Mesothelial cell of epicardium (in vitro differentiated cells): ENCODE data around the gene APOD. TPM values are rescaled to one million over a fixed set of nuclear protein-coding genes. Genes with fewer than 3 reads are reported as not detected.

Source experiments
- DNase-seq, 2 experiments: peaks; one replicate each; pipeline ENCODE4 v3.0.0; 2021; ENCODE audit warnings: low spot score in 2 of 2; ENCODE audit not compliant: unreplicated experiment in 2 of 2
- H3K27ac Mint-ChIP-seq: 2 replicates; pipeline ENCODE4 v1.8.0; 2021; ENCODE audit warnings: mixed read lengths
- H3K27me3 Mint-ChIP-seq: 2 replicates; pipeline ENCODE4 v1.8.0; 2021; ENCODE audit warnings: low read depth, mixed read lengths
- H3K36me3 Mint-ChIP-seq: 2 replicates; pipeline ENCODE4 v1.8.0; 2021; ENCODE audit warnings: mixed read lengths
- H3K4me1 Mint-ChIP-seq: 2 replicates; pipeline ENCODE4 v1.8.0; 2021; ENCODE audit warnings: mixed read lengths
- H3K4me3 Mint-ChIP-seq: 2 replicates; pipeline ENCODE4 v1.8.0; 2021; ENCODE audit warnings: mild to moderate bottlenecking, moderate library complexity, mixed read lengths
- H3K9me3 Mint-ChIP-seq: 2 replicates; pipeline ENCODE4 v1.8.0; 2021; ENCODE audit warnings: mixed read lengths
- total RNA-seq: library from RNA; stranded (reverse); gene quantifications from 3 replicates; pipeline ENCODE4 v1.2.1, GENCODE V29; 2021
- TF ChIP-seq, protein P1 (sequence below): fragments of 200-600 bp; sonication (generic); IDR thresholded peaks from one replicate; pipeline ENCODE4 v1.5.0; 2021; ENCODE audit warnings: antibody characterized with exemption; ENCODE audit not compliant: unreplicated experiment

APOD gene
- total RNA-seq, 1 donor from 2014 or later: 0.63 TPM

DNA sequence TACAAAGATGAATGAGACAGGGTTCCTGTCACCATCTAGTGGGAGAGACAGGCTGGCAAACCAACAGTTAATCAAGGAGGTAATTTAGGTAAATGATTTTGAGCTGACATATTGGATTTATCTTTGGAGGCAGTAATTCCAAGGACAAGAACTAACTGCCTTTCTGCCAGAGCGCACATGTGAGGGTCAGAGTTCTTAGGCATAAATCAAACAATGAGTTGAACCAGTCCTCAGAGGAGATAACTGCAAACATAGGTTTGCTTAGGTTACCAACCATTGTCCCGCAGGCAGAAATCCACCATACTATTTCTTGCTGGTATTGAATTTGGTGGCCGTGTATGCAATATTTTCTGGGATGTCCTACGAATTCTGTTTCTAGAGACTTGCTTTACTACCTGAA lies 26.4 kb downstream of the APOD start:
- TF ChIP-seq, protein P1, sequence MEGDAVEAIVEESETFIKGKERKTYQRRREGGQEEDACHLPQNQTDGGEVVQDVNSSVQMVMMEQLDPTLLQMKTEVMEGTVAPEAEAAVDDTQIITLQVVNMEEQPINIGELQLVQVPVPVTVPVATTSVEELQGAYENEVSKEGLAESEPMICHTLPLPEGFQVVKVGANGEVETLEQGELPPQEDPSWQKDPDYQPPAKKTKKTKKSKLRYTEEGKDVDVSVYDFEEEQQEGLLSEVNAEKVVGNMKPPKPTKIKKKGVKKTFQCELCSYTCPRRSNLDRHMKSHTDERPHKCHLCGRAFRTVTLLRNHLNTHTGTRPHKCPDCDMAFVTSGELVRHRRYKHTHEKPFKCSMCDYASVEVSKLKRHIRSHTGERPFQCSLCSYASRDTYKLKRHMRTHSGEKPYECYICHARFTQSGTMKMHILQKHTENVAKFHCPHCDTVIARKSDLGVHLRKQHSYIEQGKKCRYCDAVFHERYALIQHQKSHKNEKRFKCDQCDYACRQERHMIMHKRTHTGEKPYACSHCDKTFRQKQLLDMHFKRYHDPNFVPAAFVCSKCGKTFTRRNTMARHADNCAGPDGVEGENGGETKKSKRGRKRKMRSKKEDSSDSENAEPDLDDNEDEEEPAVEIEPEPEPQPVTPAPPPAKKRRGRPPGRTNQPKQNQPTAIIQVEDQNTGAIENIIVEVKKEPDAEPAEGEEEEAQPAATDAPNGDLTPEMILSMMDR: no peak
- H3K36me3 Mint-ChIP-seq: no peaks in the 10 kb centered on the region
- no peak for DNase-seq
- H3K4me1 Mint-ChIP-seq: peaks cover 9% of the 10 kb centered on the region
- no peaks in the 10 kb centered on the region for H3K9me3 Mint-ChIP-seq
- peaks cover 15% of the 10 kb centered on the region for H3K27me3 Mint-ChIP-seq
- no peak overlapping the region for H3K27ac Mint-ChIP-seq
- H3K4me3 Mint-ChIP-seq: no peak overlapping the region

DNA sequence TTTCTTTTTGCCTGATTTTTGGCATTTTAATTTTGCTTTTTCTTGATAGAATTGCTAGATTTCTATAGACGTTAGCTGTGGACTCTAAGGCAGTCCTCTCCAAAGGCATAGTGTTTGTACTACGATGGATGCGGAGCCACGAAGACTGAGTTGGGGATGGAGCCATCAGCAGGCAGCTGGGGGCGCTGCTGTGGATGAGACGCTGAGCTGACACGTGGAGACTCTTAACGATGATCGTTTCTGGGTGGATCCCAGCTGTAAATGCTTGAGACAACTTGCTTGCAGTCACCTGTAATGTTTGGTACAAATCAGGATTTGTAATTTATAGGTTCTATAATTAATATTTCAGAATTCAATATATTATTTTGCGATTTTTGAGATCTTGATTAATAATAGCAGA lies 27.4 kb downstream of the APOD start:
- TF ChIP-seq, protein P1: no peak
- H3K36me3 Mint-ChIP-seq: no peaks in the 10 kb centered on the region
- no peak overlapping the region for H3K4me3 Mint-ChIP-seq
- H3K27ac Mint-ChIP-seq: no peak overlapping the region
- no peak for DNase-seq
- peaks cover 15% of the 10 kb centered on the region for H3K27me3 Mint-ChIP-seq
- no peaks in the 10 kb centered on the region for H3K9me3 Mint-ChIP-seq
- H3K4me1 Mint-ChIP-seq: peaks cover 12% of the 10 kb centered on the region

DNA sequence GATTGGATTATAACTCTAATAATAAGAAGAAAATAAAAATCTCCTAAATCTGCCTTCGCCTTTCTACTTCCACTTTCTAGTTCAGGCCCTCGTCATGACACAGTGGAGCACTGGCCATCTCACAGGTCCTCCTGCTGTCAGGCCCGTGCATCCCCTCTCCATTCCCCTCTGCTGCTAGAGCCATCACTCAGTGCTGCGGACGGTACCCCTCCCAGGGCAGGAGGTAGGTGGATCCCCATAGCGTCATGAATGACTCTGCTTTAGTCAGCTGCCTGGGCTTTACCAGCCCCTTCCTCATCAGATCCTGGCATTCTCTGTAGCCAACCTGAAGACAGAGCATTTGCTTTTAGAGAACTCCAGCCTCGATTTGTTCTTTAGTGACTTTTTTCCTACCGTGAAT lies 28.6 kb downstream of the APOD start:
- TF ChIP-seq, protein P1: no peak
- no peak overlapping the region for H3K4me3 Mint-ChIP-seq
- DNase-seq: no peak
- H3K27me3 Mint-ChIP-seq: peaks cover 15% of the 10 kb centered on the region
- H3K9me3 Mint-ChIP-seq: no peaks in the 10 kb centered on the region
- H3K36me3 Mint-ChIP-seq: no peaks in the 10 kb centered on the region
- peaks cover 22% of the 10 kb centered on the region for H3K4me1 Mint-ChIP-seq
- H3K27ac Mint-ChIP-seq: no peak overlapping the region

DNA sequence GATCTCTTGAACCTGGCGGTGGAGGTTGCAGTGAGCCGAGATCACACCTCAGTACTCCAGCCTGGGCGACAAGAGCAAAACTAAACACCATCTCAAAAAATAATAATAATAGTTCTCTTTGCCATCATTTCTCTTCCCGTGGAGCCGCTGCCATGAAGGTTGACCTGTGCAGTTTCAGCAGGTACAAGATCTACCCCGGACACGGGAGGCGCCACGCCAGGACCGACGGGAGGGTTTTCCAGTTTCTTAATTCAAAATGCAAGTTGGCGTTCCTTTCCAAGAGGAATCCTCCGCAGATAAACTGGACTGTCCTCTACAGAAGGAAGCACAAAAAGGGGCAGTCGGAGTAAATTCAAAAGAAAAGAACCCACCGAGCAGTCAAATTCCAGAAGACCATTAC lies 29.3 kb downstream of the APOD start:
- H3K4me1 Mint-ChIP-seq: peaks cover 26% of the 10 kb centered on the region
- H3K4me3 Mint-ChIP-seq: no peak overlapping the region
- H3K36me3 Mint-ChIP-seq: no peaks in the 10 kb centered on the region
- TF ChIP-seq, protein P1: no peak
- H3K9me3 Mint-ChIP-seq: no peaks in the 10 kb centered on the region
- DNase-seq: no peak
- H3K27me3 Mint-ChIP-seq: peaks cover 15% of the 10 kb centered on the region
- H3K27ac Mint-ChIP-seq: no peak overlapping the region

DNA sequence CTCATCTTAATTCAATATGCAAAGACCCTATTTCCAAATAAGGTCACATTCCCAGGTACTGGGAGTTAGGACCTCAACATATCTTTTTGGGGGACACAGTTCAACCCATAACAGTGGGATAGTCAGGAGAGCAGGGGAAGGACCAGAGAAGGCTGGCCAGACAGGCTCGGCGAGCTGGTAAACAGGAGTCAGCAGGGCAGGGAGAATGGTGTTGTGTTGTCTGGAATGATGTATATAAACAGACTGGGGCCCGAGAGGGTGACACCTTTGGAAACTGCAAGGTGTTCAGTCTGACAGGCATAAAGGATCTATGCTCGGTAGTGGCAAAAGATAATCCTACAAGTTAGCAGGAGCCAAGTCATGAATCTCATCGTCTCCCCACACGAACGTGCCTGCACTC lies 30.5 kb downstream of the APOD start:
- TF ChIP-seq, protein P1: no peak
- no peaks in the 10 kb centered on the region for H3K9me3 Mint-ChIP-seq
- no peak overlapping the region for H3K27ac Mint-ChIP-seq
- H3K4me3 Mint-ChIP-seq: no peak overlapping the region
- DNase-seq: no peak
- peaks cover 34% of the 10 kb centered on the region for H3K4me1 Mint-ChIP-seq
- no peaks in the 10 kb centered on the region for H3K36me3 Mint-ChIP-seq
- peaks cover 15% of the 10 kb centered on the region for H3K27me3 Mint-ChIP-seq

DNA sequence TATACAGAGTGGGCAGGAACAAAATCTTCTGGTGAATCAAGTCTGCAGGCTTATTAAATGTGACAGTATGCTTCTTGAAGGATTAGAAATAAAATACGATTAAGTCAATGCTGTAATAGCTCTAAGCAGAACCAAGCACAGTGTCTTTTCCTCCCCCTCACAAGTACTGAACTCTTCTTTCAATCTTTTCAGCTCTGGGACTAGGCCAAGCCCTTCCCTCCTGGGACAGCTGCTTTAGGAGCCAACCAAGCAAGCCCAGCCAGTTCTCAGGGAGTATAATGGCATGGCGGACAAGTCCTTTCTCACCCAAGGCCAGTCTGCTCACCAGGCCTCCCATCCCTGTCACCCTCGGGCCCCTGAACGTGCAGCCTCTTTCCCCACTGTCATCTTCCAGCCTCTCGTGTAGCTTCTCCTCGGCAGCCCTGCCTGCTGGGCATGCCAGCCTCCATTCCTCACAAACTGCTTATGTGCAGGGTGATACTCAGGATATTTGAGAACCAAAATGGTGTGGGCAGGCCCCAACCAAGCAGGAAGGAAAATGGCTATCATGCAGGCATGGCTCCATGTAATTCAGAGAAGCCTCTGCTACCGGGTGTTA lies 32.3 kb downstream of the APOD start:
- Mint-ChIP-seq H3K27me3 (peaks cover 15% of the 10 kb centered on the region), H3K9me3 (no peaks in the 10 kb centered on the region), H3K27ac (peak overlapping the region; percentile 40), H3K4me3 (no peak overlapping the region), H3K36me3 (no peaks in the 10 kb centered on the region), H3K4me1 (peaks cover 43% of the 10 kb centered on the region)
- TF ChIP-seq, protein P1: no peak
- DNase-seq: no peak
